ENCODE measurements around the gene CTSD. TPM values are rescaled to one million over a fixed set of nuclear protein-coding genes. Genes with fewer than 3 reads are reported as not detected.
"Not testable (repeated sequence)": the region's sequence is repeated elsewhere in the genome, so short reads cannot be mapped to it uniquely, and the experiment has no call there.

Gene CTSD
- 1,000 to 10,000 TPM in 1 of 2 donors, 100 to 1,000 TPM in 1; 782 to 1,042 TPM for total RNA-seq

GRCh38 chr11:1763796-1764661, at the start of gene CTSD:
Gene CTSD, minus strand, starts transcription at chr11:1763927. Its CDS starts 68 bp downstream, at chr11:1763859.
- Histone ChIP-seq H3K36me3 (peaks cover 19% of the 10 kb centered on the region), H3K27ac (peak within 1 kb of the TSS; percentile 98 to 99), H3K27me3 (no peaks in the 10 kb centered on the region), H3K4me3 (peak within 1 kb of the TSS; percentile 98 to 99), H3K4me1 (peaks cover 6 to 48% of the 10 kb centered on the region in 2 donors), H3K9me3 (no peaks in the 10 kb centered on the region)
- DNase-seq (ENCODE audit: low spot score): peak; percentile 90
- TF ChIP-seq CTCF (IDR thresholded peaks at IDR 0.05): peak in 1 of 2 donors; percentile 37

- not testable (repeated sequence) for H3K27me3 ChIP-seq, H3K9me3 ChIP-seq
These were observed 49.6 kb upstream of the CTSD start for GRCh38 chr11:1813356-1813755.

GRCh38 chr11:1812801-1813200, 49.1 kb upstream of the CTSD start:
- DNase-seq (ENCODE audit: low spot score): no peak
- no peaks in the 10 kb centered on the region for H3K27me3 ChIP-seq

More at GRCh38 chr11:1813356-1813755, 49.6 kb upstream of the CTSD start:
- not testable (repeated sequence) for H3K36me3 ChIP-seq; H3K4me3 ChIP-seq; DNase-seq (ENCODE audit: low spot score); H3K27ac ChIP-seq; H3K4me1 ChIP-seq

GRCh38 chr11:1812274-1812673, 48.5 kb upstream of the CTSD start:
- Histone ChIP-seq H3K36me3 (no peaks in the 10 kb centered on the region), H3K9me3 (no peaks in the 10 kb centered on the region), H3K27ac (no peak overlapping the region), H3K4me1 (no peaks in the 10 kb centered on the region), H3K4me3 (no peak overlapping the region), H3K27me3 (no peaks in the 10 kb centered on the region)
- no peak for DNase-seq (ENCODE audit: low spot score)
- TF ChIP-seq CTCF (IDR thresholded peaks at IDR 0.05): no peak

More at GRCh38 chr11:1812801-1813200, 49.1 kb upstream of the CTSD start:
- H3K27ac ChIP-seq: no peak overlapping the region
- no peak for TF ChIP-seq CTCF (IDR thresholded peaks at IDR 0.05)
- H3K4me3 ChIP-seq: no peak overlapping the region
- no peaks in the 10 kb centered on the region for H3K4me1 ChIP-seq
- H3K36me3 ChIP-seq: no peaks in the 10 kb centered on the region
- H3K9me3 ChIP-seq: no peaks in the 10 kb centered on the region

GRCh38 chr11:1810761-1811160, 47.0 kb upstream of the CTSD start:
- no peaks in the 10 kb centered on the region for H3K9me3 ChIP-seq
- H3K27ac ChIP-seq: no peak overlapping the region
- H3K36me3 ChIP-seq: no peaks in the 10 kb centered on the region
- no peak overlapping the region for H3K4me3 ChIP-seq
- no peak for DNase-seq (ENCODE audit: low spot score)
- TF ChIP-seq CTCF (IDR thresholded peaks at IDR 0.05): no peak
- H3K27me3 ChIP-seq: no peaks in the 10 kb centered on the region
- H3K4me1 ChIP-seq: no peaks in the 10 kb centered on the region

GRCh38 chr11:1807264-1807995, 43.7 kb upstream of the CTSD start:
- Histone ChIP-seq H3K27me3 (no peaks in the 10 kb centered on the region), H3K36me3 (no peaks in the 10 kb centered on the region), H3K4me3 (no peak overlapping the region), H3K4me1 (no peaks in the 10 kb centered on the region), H3K27ac (no peak overlapping the region), H3K9me3 (no peaks in the 10 kb centered on the region)
- no peak for TF ChIP-seq CTCF (IDR thresholded peaks at IDR 0.05)
- DNase-seq (ENCODE audit: low spot score): no peak

Data from right atrium auricular region (tissue), 2 donors.